Measurements from ENCODE around the gene SERPING1. TPM values are rescaled to one million over a fixed set of nuclear protein-coding genes. Genes with fewer than 3 reads are reported as not detected.

Gene SERPING1
- total RNA-seq, 1 donor from 2014 or later = 4.6 TPM

- TF ChIP-seq CTCF (IDR thresholded peaks at IDR 0.05) = no peak
- H3K36me3 Mint-ChIP-seq (ENCODE audit: low read depth) = no peaks in the 10 kb centered on the region
- no peak overlapping the region for H3K27ac Mint-ChIP-seq (ENCODE audit: unreplicated experiment)
- H3K4me1 Mint-ChIP-seq (ENCODE audit: low read depth) = no peaks in the 10 kb centered on the region
- H3K4me3 Mint-ChIP-seq (ENCODE audit: unreplicated experiment) = no peak overlapping the region
- H3K27me3 Mint-ChIP-seq (ENCODE audit: low read depth) = peaks cover 7% of the 10 kb centered on the region
- DNase-seq (ENCODE audit: low spot score) = no peak
- no peaks in the 10 kb centered on the region for H3K9me3 Mint-ChIP-seq (ENCODE audit: low read depth)
These were observed 7.0 kb downstream of the SERPING1 start for GRCh38 chr11:57604296-57605027.

DNA sequence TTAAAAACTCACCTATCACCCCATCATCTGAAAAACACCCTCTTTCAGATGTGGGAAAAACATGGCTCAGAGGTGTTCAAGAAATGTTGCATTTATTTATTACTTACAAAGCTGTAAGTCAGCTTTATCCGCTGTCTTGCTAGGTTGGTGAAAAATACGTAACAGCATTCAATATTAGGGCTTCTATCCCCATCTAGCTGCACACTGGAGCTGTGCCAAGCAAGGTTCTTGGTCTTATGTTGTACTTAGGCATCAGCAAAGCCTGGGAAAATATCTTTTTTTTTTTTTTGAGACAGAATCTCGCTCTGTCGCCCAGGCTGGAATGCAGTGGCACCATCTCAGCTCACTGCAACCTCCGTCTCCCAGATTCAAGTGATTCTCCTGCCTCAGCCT lies 7.5 kb downstream of the SERPING1 start:
- no peak for TF ChIP-seq CTCF (IDR thresholded peaks at IDR 0.05)
- Mint-ChIP-seq H3K36me3 (ENCODE audit: low read depth) (no peaks in the 10 kb centered on the region), H3K4me3 (ENCODE audit: unreplicated experiment) (no peak overlapping the region), H3K4me1 (ENCODE audit: low read depth) (no peaks in the 10 kb centered on the region), H3K9me3 (ENCODE audit: low read depth) (no peaks in the 10 kb centered on the region), H3K27me3 (ENCODE audit: low read depth) (peaks cover 11% of the 10 kb centered on the region), H3K27ac (ENCODE audit: unreplicated experiment) (no peak overlapping the region)
- DNase-seq (ENCODE audit: low spot score) = no peak

DNA sequence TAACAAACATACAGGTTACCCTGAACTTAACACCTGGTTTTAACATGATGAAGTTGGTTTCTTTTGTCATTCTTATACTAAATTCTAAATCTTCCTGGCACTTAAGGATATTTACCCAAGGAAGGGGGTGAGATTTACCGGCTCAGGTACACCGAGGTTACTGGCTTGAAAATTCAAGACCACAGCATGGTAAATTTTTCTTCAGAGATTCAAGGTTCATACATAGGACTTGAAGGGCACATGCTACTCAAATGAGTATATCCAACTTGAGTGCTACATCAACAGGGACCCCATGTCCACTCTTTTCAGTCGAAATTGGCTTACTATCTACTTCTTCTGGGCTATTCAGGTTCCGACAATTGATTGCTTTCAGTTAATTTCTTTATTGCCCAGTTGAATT lies 12.7 kb downstream of the SERPING1 start:
- TF ChIP-seq CTCF (IDR thresholded peaks at IDR 0.05) = no peak
- Mint-ChIP-seq H3K4me1 (ENCODE audit: low read depth) (no peaks in the 10 kb centered on the region), H3K4me3 (ENCODE audit: unreplicated experiment) (no peak overlapping the region), H3K9me3 (ENCODE audit: low read depth) (no peaks in the 10 kb centered on the region), H3K27me3 (ENCODE audit: low read depth) (peaks cover 15% of the 10 kb centered on the region), H3K27ac (ENCODE audit: unreplicated experiment) (no peak overlapping the region), H3K36me3 (ENCODE audit: low read depth) (no peaks in the 10 kb centered on the region)
- DNase-seq (ENCODE audit: low spot score) = no peak

GRCh38 chr11:57614234-57614772 lies 16.8 kb downstream of the SERPING1 start:
- Mint-ChIP-seq H3K36me3 (ENCODE audit: low read depth) (no peaks in the 10 kb centered on the region), H3K27ac (ENCODE audit: unreplicated experiment) (no peak overlapping the region), H3K4me1 (ENCODE audit: low read depth) (no peaks in the 10 kb centered on the region), H3K4me3 (ENCODE audit: unreplicated experiment) (no peak overlapping the region), H3K27me3 (ENCODE audit: low read depth) (peaks cover 11% of the 10 kb centered on the region), H3K9me3 (ENCODE audit: low read depth) (no peaks in the 10 kb centered on the region)
- no peak for DNase-seq (ENCODE audit: low spot score)
- no peak for TF ChIP-seq CTCF (IDR thresholded peaks at IDR 0.05)

- no peaks in the 10 kb centered on the region for H3K9me3 Mint-ChIP-seq (ENCODE audit: low read depth)
- H3K36me3 Mint-ChIP-seq (ENCODE audit: low read depth) = no peaks in the 10 kb centered on the region
- no peak for TF ChIP-seq CTCF (IDR thresholded peaks at IDR 0.05)
- peaks cover 7% of the 10 kb centered on the region for H3K27me3 Mint-ChIP-seq (ENCODE audit: low read depth)
- no peak overlapping the region for H3K27ac Mint-ChIP-seq (ENCODE audit: unreplicated experiment)
- H3K4me3 Mint-ChIP-seq (ENCODE audit: unreplicated experiment) = no peak overlapping the region
- DNase-seq (ENCODE audit: low spot score) = no peak
- H3K4me1 Mint-ChIP-seq (ENCODE audit: low read depth) = no peaks in the 10 kb centered on the region
These were observed 17.8 kb downstream of the SERPING1 start for GRCh38 chr11:57615308-57615707.
